Type B pancreatic cell (in vitro differentiated cells): Measurements from ENCODE around the gene ZNF75A. TPM values are rescaled to one million over a fixed set of nuclear protein-coding genes. Genes with fewer than 3 reads are reported as not detected.

ENCODE experiments used
- DNase-seq: peaks from one replicate; pipeline ENCODE4 v3.0.0; 2021; ENCODE audit warnings: mixed read lengths; ENCODE audit not compliant: unreplicated experiment; ENCODE audit errors: extremely low spot score
- H3K27ac Mint-ChIP-seq: 2 replicates; pipeline ENCODE4 v1.8.0; 2021; ENCODE audit warnings: mild to moderate bottlenecking, mixed read lengths
- H3K27me3 Mint-ChIP-seq: 2 replicates; pipeline ENCODE4 v1.8.0; 2021; ENCODE audit warnings: mixed read lengths
- H3K36me3 Mint-ChIP-seq: 2 replicates; pipeline ENCODE4 v1.8.0; 2021; ENCODE audit warnings: mixed read lengths
- H3K4me1 Mint-ChIP-seq: one replicate; pipeline ENCODE4 v1.8.0; 2021; ENCODE audit warnings: mixed read lengths; ENCODE audit not compliant: unreplicated experiment
- H3K4me3 Mint-ChIP-seq: 2 replicates; pipeline ENCODE4 v1.8.0; 2021; ENCODE audit warnings: mild to moderate bottlenecking, mixed read lengths
- H3K9me3 Mint-ChIP-seq: 2 replicates; pipeline ENCODE4 v1.8.0; 2021; ENCODE audit warnings: mixed read lengths
- total RNA-seq: library from RNA; stranded (reverse); gene quantifications from 2 replicates; pipeline ENCODE4 v1.2.1, GENCODE V29; 2021; ENCODE audit warnings: low replicate concordance
- TF ChIP-seq, protein P1 (sequence below): fragments of 200-600 bp; sonication (generic); conservative IDR thresholded peaks from 2 replicates; pipeline ENCODE4 v1.5.0; 2021; ENCODE audit warnings: antibody characterized with exemption, mild to moderate bottlenecking

ZNF75A gene
- total RNA-seq, 1 donor from 2014 or later, result 50.8 TPM

GRCh38 chr16:3295209-3295608 lies 10.1 kb upstream of the ZNF75A start:
- TF ChIP-seq, protein P1, sequence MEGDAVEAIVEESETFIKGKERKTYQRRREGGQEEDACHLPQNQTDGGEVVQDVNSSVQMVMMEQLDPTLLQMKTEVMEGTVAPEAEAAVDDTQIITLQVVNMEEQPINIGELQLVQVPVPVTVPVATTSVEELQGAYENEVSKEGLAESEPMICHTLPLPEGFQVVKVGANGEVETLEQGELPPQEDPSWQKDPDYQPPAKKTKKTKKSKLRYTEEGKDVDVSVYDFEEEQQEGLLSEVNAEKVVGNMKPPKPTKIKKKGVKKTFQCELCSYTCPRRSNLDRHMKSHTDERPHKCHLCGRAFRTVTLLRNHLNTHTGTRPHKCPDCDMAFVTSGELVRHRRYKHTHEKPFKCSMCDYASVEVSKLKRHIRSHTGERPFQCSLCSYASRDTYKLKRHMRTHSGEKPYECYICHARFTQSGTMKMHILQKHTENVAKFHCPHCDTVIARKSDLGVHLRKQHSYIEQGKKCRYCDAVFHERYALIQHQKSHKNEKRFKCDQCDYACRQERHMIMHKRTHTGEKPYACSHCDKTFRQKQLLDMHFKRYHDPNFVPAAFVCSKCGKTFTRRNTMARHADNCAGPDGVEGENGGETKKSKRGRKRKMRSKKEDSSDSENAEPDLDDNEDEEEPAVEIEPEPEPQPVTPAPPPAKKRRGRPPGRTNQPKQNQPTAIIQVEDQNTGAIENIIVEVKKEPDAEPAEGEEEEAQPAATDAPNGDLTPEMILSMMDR, result no peak
- Mint-ChIP-seq H3K9me3 (peaks cover 28% of the 10 kb centered on the region), H3K4me1 (no peaks in the 10 kb centered on the region), H3K36me3 (peaks cover 79% of the 10 kb centered on the region), H3K27ac (no peak overlapping the region), H3K4me3 (no peak overlapping the region), H3K27me3 (no peaks in the 10 kb centered on the region)
- DNase-seq, result no peak

DNA sequence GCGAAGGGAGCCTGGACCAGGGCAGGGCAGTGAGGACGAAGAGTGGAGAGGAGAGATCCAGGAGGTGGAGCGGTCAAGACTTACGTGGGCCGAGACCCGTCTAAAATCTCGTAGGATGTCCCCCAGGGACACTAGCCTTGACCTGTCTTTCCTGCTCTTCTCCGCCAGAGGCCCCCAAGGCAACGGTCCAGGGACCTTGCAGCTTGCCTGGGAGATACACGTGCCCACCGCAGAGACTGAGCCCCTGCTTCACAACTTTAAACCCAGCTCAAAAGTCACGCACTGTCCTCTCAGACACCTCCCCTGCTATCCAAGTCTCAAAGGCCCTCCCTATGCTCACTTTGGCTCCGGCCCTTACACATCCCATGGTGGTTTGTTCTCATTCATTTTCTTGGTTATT lies 9.5 kb upstream of the ZNF75A start:
- H3K27ac Mint-ChIP-seq, result no peak overlapping the region

GRCh38 chr16:3304370-3304769 lies 927 bp upstream of the ZNF75A start:
- no peaks in the 10 kb centered on the region for H3K27me3 Mint-ChIP-seq
- H3K36me3 Mint-ChIP-seq, result peaks cover 54% of the 10 kb centered on the region
- TF ChIP-seq, protein P1, result no peak
- H3K4me1 Mint-ChIP-seq, result peaks cover 5% of the 10 kb centered on the region
- H3K4me3 Mint-ChIP-seq, result peak overlapping the region; percentile 89
- peak overlapping the region; percentile 87 for H3K27ac Mint-ChIP-seq
- no peak for DNase-seq
- peaks cover 24% of the 10 kb centered on the region for H3K9me3 Mint-ChIP-seq

More for the DNA sequence above, 9.5 kb upstream of the ZNF75A start:
- Mint-ChIP-seq H3K9me3 (peaks cover 33% of the 10 kb centered on the region), H3K27me3 (no peaks in the 10 kb centered on the region), H3K36me3 (peaks cover 79% of the 10 kb centered on the region), H3K4me1 (no peaks in the 10 kb centered on the region), H3K4me3 (no peak overlapping the region)
- TF ChIP-seq, protein P1, result no peak
- no peak for DNase-seq

DNA sequence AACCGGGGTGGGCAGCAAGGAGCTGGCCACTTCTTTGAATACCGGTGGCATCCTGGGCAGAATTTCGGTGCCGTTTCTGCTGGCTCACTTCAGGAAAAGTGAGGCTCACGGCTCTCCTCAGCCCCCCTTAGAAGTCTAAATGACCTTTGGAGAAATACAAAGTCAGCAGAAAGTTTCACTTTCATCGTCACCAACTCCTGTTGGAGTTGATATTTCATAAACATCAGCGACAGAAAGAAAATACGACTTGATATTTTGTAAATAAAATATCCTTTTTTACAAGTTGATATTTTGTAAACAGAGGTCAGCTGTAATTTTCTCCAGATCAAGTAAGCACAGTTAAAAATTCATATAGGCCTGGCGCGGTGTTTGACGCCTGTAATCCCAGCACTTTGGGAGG lies 781 bp downstream of the ZNF75A start:
- Mint-ChIP-seq H3K36me3 (peaks cover 50% of the 10 kb centered on the region), H3K27ac (peak overlapping the region; percentile 87), H3K4me1 (peaks cover 5% of the 10 kb centered on the region), H3K4me3 (peak overlapping the region; percentile 89), H3K27me3 (no peaks in the 10 kb centered on the region), H3K9me3 (peaks cover 19% of the 10 kb centered on the region)
- no peak for DNase-seq
- TF ChIP-seq, protein P1, result no peak

DNA sequence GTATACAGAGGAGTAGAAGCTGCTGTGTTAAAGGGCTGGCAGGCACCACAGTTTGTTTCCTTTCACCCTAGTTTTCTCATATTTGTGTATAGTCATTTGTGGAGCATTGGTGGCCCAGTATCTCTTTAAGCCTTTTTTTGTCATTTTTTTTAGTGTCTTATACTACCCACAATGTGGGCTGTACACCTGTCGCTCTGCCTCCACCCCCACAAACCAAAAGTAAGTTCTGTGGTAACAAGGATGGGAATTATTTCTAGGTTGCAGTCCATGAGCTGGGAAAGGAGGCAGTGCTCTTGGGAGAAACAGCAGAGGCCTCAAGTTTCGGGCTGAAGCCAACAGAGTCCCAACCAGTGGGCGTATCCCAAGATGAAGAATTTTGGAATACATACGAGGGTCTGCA lies 6.2 kb downstream of the ZNF75A start:
- peaks cover 86% of the 10 kb centered on the region for H3K36me3 Mint-ChIP-seq
- DNase-seq, result no peak
- H3K27ac Mint-ChIP-seq, result no peak overlapping the region
- peaks cover 38% of the 10 kb centered on the region for H3K9me3 Mint-ChIP-seq
- no peaks in the 10 kb centered on the region for H3K4me1 Mint-ChIP-seq
- H3K27me3 Mint-ChIP-seq, result no peaks in the 10 kb centered on the region
- TF ChIP-seq, protein P1, result no peak
- no peak overlapping the region for H3K4me3 Mint-ChIP-seq
